ENCODE measurements around the gene TGFBRAP1.

Gene TGFBRAP1

DNA sequence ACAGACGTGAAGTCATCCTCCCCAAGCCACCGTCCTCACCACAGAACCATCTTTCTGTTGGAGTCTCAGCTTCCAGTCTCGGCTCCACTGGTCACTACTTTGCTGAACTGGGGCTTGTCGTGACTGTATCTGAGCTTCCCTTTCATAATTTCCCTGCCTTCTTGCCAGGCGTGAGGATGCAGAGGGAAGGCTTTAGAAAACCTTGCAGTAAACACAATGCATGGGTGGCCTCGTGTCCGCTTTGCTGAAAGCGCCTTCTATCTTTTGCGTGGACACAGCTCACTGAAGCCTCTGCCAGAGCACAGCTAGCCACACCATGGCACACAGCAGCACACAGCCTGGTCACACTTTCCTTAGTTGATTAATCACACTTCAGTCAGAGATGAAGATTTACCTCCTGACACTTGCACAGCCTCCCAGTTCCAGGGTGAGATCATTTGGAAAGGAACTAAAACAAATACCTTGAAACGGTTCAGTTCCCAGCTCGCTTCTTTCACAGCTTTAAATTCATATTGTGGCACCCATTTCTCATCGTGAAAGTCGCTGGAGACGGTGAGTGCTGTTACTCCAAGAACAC, 90.8 kb downstream of the TGFBRAP1 start:
- DNase-seq (ENCODE audit: low read depth in 2 of 2) = no peak

- DNase-seq (ENCODE audit: low read depth in 2 of 2) = no peak
Measured at GRCh38 chr2:105237045-105237765, 92.3 kb downstream of the TGFBRAP1 start.

DNA sequence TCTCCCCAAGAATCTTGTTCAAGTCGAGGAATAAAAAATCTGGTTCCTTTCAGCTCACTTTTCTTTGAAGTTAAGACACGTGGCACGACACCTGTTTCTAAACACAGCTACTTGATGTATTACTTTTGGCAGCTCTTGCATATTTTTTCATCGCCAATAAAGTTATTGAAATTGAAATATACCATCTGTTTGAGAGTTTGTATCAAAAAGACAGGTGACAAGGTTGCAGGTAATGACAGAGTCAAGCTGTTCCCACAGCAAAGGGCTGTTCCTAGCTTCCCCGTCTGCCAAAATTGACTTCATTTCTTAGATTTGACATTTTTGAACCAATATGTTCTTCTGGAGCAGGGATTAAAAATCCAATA, 93.5 kb downstream of the TGFBRAP1 start:
- DNase-seq (ENCODE audit: low read depth in 2 of 2) = no peak

DNA sequence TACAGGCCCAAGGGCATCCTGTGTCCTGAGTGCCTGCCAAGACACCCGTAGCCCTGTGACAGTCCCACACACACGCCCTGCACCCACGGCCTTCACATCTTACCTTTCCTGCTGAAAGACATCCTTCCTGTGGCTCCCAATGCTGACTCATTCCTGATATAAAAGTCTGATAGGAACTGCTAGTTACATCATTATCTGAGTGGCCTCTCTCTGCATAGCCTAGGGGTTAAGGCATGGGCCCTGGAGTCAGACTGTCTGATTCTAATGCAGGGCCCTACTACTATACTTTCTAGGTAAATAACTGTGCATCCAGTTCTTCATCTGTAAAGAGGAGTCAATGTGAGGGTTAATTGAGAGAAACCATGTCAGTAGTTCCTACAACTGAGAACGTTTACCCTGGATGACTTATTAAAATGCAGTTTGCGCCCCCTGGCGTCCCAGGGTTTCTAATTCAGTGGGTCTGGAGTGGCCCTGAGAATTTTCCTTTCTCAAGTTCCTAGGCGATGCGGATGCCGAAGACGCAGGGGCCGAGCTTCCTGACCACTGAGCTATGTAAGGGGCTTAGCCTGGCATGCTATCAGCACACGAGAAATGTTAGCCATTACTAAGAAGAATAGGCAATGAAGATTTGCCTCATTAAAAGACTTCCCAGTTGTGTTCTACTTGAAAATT, 94.0 kb downstream of the TGFBRAP1 start:
- peak; percentile 13 to 16 for DNase-seq (ENCODE audit: low read depth in 2 of 2)

DNA sequence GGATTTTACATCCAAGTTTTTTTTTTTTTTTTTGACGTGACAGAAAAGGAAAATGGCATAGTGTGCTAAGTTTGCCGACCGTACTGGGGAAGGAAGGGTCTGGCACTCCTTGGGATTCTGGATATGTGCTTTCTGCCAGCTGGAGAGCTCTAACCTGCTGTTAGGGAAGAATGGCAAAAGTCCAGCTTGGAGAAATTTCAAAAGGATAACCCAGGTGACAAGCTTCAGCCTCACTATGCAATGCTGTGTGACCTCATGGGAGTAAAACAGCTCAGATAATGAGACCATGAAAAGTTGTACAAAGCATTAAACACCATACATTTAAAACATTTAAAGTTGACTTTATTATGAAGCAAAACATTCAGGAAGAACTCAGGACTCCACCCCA, 98.3 kb downstream of the TGFBRAP1 start:
- no peak for DNase-seq (ENCODE audit: low read depth in 2 of 2)

DNA sequence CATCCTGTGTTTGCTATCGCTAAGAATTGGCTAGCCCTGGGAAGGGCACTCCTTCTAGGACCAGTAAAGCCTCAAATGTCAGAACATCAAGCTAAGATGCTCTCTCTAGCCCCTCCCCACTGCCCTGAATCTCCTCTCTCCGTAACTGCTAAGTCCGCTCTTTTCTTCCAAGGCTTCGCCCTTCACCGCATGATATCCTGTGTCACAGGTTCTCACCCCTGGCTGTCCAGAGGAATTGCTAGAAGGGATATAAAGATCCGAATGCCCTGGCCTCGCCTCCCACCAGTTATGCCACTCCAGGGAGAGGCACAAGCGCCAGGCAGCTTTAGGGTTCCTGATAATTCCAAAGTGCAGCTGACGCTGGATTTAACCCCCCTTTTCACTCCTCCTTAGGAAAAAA, 105.1 kb downstream of the TGFBRAP1 start:
- no peak for DNase-seq (ENCODE audit: low read depth in 2 of 2)

DNA sequence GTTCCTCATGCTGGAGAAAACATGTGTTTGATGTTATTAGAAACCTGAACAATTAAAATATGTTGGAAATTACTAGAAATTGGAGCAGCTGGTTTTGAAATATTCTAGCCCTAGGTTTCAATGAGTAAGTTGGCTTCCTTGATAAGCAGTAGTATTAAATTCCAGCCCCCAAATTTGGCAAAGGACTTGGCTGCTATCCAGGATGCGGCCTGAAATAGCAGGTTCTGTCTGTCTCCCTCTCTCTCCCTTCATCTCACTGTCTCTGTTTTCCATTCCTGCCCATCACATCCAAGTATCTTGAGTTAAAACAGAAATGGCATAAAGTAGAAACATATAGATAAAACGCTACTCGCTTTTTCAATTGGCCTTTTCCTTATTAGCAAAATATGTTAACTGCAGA, 108.9 kb downstream of the TGFBRAP1 start:
- DNase-seq (ENCODE audit: low read depth in 2 of 2) = no peak

DNA sequence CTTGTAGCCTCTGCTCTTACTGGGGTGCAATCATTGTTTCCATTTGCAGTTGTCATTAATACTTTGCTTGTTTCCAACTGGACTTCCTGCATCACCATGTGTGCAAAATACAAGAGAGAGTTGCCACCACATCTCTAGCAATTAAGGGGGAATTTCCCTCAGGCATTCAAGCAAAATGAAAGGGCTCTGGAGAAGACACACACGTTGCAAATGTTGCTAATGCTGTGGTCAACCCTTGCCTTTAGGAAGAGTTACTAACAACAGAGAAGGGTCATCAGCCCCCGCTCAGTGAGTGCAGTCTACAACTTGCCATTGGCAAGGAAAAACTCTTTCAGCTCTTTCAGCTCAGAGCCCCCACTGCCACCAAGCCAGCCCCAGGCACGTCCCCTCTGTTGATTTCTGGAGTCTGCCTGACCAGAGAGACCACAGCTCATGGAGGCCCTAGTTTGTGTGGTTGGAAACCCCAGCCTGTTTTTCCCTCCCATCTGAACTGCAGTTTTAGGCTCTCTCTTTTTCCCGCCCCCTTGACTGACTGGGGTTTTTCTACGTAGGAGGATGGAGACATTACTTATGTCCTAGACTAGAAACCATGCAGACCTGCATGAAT, 113.8 kb downstream of the TGFBRAP1 start:
- DNase-seq (ENCODE audit: low read depth in 2 of 2) = no peak

All from activated CD8-positive, alpha-beta memory T cell treated with anti-CD3 and anti-CD28 coated beads for 4 hours (primary cell).